Right lung (tissue), 5 donors: ENCODE measurements around the gene PRPF8. TPM values are rescaled to one million over a fixed set of nuclear protein-coding genes. Genes with fewer than 3 reads are reported as not detected.

ENCODE experiments used
- polyA plus RNA-seq, 5 donors: library from polyadenylated mRNA; unstranded; fragments of 120-200 nt; gene quantifications; one replicate each; pipeline versions ENCODE4 v1.2.1 to v1.2.3, GENCODE V29; 2013; ENCODE audit warnings: inconsistent platforms in 1 of 5, low replicate concordance in 1 of 5; ENCODE audit not compliant: insufficient read length in 5 of 5, insufficient read depth in 1 of 5

PRPF8 gene
- polyA plus RNA-seq, 5 donors, result 241 to 367 (median 316) TPM

Other genes with a start within 250 kb of the PRPF8 start
- 10 to 100 TPM; 51.4 to 61.2 (median 54.1) TPM for gene CRK, start 228.6 kb downstream of the PRPF8 start, polyA plus RNA-seq
- 10 to 100 TPM; 60.0 to 88.9 (median 78.5) TPM for gene MYO1C, start 192.2 kb downstream of the PRPF8 start, polyA plus RNA-seq
- gene INPP5K, start 168.3 kb downstream of the PRPF8 start, polyA plus RNA-seq, result 10 to 100 TPM; 25.7 to 32.9 (median 28.8) TPM
- 10 to 100 TPM; 55.0 to 66.0 (median 65.4) TPM for gene PITPNA, start 122.1 kb downstream of the PRPF8 start, polyA plus RNA-seq
- gene SLC43A2, start 56.0 kb downstream of the PRPF8 start, polyA plus RNA-seq, result 10 to 100 TPM; 21.0 to 29.0 (median 23.4) TPM
- gene SCARF1, start 39.1 kb downstream of the PRPF8 start, polyA plus RNA-seq, result 10 to 100 TPM; 14.6 to 23.5 (median 20.4) TPM
- 10 to 100 TPM in 1 of 5 donors, 1 to 10 TPM in 4; 6.2 to 10.2 (median 7.7) TPM for gene RILP, start 35.0 kb downstream of the PRPF8 start, polyA plus RNA-seq
- 10 to 100 TPM in 1 of 5 donors, 1 to 10 TPM in 4; 8.2 to 12.8 (median 9.1) TPM for gene TLCD2, start 25.5 kb upstream of the PRPF8 start, polyA plus RNA-seq
- 10 to 100 TPM in 3 of 5 donors, 1 to 10 TPM in 2; 6.6 to 13.7 (median 10.1) TPM for gene WDR81, start 39.8 kb upstream of the PRPF8 start, polyA plus RNA-seq
- gene SERPINF2, start 58.0 kb upstream of the PRPF8 start, polyA plus RNA-seq, result 1 to 10 TPM; 2.5 to 6.0 (median 3.5) TPM
- gene SERPINF1, start 77.2 kb upstream of the PRPF8 start, polyA plus RNA-seq, result 10 to 100 TPM; 44.6 to 76.4 (median 53.1) TPM
- gene SMYD4, start 145.0 kb upstream of the PRPF8 start, polyA plus RNA-seq, result 10 to 100 TPM; 16.4 to 23.5 (median 19.1) TPM
- 100 to 1,000 TPM; 121 to 149 (median 129) TPM for gene RPA1, start 145.1 kb upstream of the PRPF8 start, polyA plus RNA-seq